NCI-H460 (cell line): Measurements from ENCODE around the gene ZRANB3. TPM values are rescaled to one million over a fixed set of nuclear protein-coding genes. Genes with fewer than 3 reads are reported as not detected.

Source experiments
- DNase-seq: peaks from one replicate; pipeline ENCODE4 v3.0.0-alpha.2; 2016; ENCODE audit warnings: low read depth; ENCODE audit errors: extremely low read depth
- total RNA-seq: library from RNA; depleted of rRNA; stranded (reverse); fragments of >200 nt; shearing (Covaris generic); gene quantifications from 2 replicates; pipeline ENCODE4 v1.2.3, GENCODE V29; 2014

The ZRANB3 gene
- total RNA-seq, 1 experiment from 2014 or later, result 18.2 TPM

GRCh38 chr2:135257383-135258090, 273.5 kb downstream of the ZRANB3 start:
- no peak for DNase-seq

DNA sequence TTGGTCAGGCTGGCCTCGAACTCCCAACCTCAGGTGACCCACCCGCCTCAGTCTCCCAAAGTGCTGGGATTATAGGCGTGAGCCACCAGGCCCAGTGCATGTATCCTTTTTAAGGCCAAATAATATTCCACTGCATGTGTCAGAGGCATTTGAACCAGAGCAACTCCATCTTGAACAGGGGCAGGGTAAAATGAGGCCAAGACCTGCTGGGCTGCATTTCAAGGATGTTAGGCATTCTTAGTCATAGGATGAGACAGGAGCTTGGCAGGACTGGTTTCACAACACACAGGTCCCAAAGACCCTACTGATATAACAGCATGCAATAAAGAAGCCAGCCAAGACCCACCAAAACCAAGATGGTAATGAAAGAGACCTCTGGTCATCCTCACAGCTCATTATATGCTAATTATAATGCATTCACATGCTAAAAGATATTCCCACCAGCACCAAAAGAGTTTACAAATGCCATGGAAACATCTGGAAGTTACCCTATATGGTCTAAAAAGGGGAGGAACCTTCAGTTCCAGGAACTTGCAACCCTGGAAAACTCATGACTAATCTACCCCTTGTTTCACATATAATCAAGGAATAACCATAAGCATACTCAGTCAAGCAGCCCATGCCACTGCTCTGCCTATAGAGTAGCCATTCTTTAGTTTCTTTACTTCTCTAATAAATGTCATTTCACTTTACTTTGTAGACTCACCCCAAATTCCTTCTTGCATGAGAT, 274.3 kb downstream of the ZRANB3 start:
- no peak for DNase-seq

- DNase-seq, result no peak
Measured at GRCh38 chr2:135255208-135255607, 275.8 kb downstream of the ZRANB3 start.

DNA sequence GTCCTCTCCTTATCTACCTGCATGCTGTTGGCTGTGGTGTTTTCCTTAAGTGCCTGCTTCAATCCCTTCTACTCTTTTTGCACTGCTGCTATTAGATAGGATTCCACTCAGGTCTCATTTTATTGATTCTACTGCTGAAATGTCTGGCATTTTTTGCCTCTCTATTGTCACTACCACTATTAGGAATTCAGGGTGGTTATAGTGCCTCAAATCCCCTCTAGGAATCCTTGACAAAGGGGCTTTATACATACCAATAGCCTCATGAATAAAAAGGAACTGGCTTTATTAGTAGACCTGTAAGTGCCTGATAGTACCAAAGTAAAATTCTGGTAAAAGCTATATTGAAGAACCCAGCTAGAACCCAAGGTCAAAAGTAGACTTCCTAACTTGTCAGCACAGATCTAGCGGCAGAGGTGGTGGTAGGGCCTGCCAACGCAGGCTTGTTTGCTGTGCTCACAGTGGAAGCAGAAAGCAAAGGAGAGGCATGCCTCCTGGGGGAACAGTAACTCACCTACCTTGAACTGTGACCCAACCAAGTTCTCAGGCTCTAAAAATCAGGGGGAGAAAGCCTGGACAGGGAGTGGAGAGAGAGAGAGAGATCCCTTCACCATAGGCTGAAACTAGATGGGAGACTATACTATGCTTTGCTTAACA, 278.1 kb downstream of the ZRANB3 start:
- no peak for DNase-seq

- no peak for DNase-seq
Measured at GRCh38 chr2:135248611-135249010, 282.4 kb downstream of the ZRANB3 start.

DNA sequence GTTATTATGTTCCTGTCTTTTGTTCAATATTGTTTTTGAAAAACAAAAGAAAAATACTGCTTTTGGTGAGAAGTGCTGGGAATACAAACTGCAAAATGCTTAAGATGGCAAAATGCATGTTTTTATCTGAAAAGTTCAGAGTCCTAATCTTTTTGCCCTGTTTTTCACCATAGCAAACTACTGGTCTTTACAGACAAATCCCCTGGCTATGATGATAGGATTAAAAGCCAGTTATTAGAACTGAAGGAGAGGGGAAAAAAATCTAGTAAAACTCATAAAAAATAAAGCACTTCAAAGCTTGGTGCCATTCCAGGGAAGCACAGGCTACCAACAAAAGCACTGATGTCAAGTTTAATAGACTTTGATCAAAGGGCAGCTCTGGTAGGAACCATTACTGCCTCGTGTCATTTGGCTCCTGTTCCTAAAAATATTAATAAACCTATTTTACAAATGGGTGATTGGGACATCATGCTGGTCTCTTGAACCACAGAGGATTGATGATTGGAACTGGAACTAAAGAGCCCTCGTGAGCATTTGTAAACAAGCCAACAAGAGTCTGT, 284.2 kb downstream of the ZRANB3 start:
- DNase-seq, result no peak

DNA sequence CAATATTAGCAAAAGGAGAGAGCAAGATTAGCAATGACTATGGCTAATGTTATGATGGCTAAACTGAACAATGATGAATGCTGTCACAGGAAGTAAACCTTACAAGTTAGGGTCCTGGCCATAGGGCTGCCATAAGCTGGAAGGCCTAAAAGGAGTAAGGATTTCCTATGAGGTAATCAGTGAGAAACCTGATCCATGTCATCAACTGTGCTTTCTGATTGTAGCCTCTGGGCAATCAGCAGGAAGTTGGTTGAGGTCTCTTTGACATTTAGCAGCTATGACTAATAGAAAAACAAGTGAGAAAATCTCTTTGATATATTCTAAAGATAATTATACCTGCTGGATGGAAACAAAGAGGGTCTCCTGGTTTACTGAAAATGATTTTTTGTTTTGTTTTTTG, 285.9 kb downstream of the ZRANB3 start:
- peak; percentile 13 for DNase-seq

- no peak for DNase-seq
Measured at GRCh38 chr2:135238651-135239050, 292.4 kb downstream of the ZRANB3 start.

DNA sequence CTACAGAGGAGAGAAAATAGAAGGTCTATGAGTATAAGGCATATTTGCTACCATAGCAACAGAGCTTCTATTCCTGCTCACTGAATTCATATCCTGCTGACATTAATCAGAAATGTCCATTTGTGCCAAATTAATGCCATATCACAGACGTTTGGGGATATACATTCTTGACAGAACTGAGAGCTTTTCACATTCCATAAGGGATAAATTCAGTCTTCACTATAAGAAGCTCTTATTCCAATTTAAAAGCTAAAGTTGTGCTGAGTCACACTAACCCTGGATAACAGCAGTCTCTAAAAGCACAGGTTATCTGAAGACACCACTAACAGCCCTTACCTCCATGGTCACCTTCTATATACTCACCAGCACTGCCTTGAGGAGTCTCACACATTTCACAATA, 300.9 kb downstream of the ZRANB3 start:
- no peak for DNase-seq

GRCh38 chr2:135227386-135227785, 303.6 kb downstream of the ZRANB3 start:
- no peak for DNase-seq

DNA sequence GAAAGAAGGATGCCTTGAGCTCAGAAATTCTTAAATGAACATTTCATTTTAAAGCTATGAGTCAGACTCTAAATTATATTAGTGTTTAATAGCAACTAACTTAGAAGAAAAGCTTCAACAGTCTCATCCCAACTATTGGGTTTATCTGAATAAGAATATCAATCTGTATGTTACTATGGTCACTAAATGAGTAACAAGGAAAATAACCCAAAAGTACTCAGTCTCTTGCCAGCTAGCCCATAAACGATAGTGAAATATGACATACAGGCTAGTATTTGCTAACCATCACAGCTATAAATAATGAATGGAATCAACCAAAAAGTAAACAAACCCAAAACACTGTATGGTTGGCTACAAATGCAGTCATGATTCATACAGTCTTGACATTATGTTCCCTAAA, 304.1 kb downstream of the ZRANB3 start:
- no peak for DNase-seq

- no peak for DNase-seq
Measured at GRCh38 chr2:135225781-135226180, 305.2 kb downstream of the ZRANB3 start.

GRCh38 chr2:135219226-135219625, 311.8 kb downstream of the ZRANB3 start:
- DNase-seq, result no peak

DNA sequence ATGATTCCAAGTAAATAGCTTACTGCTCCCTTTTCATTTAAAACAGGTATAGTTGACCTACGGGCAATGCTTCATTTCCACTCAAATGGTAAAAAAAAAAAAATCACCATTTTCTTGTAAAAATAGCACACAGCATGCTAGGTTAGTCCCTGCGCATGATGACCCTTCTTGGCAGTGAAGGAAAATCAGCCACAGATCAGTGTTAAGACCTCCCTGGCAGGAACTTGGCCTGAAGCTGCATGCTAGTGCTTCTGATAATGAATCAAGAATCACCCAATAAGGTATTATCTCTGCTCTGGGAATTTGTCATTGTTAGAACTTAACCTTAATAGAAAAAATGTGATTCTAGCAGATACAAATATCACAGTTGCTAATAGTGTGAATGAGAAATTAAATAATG, 312.6 kb downstream of the ZRANB3 start:
- DNase-seq, result no peak

DNA sequence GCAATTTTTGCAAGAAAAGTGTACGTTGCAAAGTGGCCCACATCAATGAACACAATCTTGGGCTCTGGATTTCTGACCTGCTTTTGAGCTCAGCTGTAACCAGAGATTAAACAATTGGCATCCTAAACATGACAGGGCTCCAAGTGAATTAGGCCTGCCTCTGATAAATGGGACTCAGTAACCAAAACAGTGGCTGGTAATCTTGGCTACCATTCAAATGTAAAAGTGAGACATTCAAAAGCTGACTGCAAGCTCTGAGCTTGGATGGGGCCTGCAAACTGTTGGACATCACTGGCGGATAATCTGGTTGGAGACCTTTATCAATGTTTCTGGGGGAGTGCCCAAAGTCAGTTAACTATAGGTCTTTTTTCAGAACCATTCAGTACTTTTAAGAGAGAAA, 318.3 kb downstream of the ZRANB3 start:
- DNase-seq, result no peak

GRCh38 chr2:135208016-135208415, 323.0 kb downstream of the ZRANB3 start:
- no peak for DNase-seq

- no peak for DNase-seq
Measured at GRCh38 chr2:135203944-135204343, 327.1 kb downstream of the ZRANB3 start.

DNA sequence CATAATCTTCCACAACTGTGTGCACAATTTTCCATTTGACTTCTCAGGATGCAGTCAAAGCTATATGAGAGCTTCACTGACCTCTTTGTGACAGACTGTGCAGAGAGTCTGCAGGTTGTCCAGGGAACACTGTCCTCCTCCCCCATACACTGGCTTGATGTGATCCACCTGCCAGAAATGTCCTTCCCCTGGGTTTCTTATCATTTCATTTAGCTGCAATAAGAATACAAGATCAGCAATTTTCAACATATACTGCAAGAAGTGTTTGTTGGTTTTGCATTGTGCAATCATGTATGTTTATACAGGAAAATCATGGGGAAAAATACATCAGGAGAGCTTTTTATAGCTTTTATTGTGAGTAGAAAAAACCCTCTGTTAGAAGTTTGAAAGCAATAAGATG, 328.3 kb downstream of the ZRANB3 start:
- DNase-seq, result no peak

- DNase-seq, result no peak
Measured at GRCh38 chr2:135198481-135198880, 332.5 kb downstream of the ZRANB3 start.

GRCh38 chr2:135190799-135191198, 340.2 kb downstream of the ZRANB3 start:
- DNase-seq, result no peak

DNA sequence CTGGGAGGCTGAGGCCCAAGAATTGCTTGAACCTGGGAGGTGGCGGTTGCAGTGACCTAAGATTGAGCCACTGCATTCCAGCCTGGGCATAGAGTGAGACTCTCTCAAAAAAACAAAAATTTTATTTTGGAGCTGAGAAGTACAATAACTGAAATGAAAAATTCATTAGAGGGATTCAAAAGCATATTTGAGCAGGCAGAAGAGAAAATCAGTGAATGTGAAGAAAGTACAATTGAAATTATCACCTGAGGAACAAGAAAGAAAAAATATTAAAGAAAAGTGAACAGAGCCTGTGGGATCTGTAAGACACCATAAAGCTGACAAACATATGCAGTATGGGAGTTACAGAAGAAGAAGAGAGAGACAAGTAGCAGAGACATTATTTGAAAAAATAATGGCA, 341.9 kb downstream of the ZRANB3 start:
- DNase-seq, result no peak

- no peak for DNase-seq
Measured at GRCh38 chr2:135187270-135187669, 343.7 kb downstream of the ZRANB3 start.
